MM.1S (cell line): ENCODE data around the gene LIPA.

Experiments
- EZH2 ChIP-seq: fragments of 300-600 bp; sonication (generic); optimal IDR thresholded peaks from 2 replicates; pipeline ENCODE3; 2017; ENCODE audit warnings: low read depth, mild to moderate bottlenecking, antibody characterized with exemption, low read length, mixed read lengths
- EZH2phosphoT487 ChIP-seq: fragments of 300-600 bp; sonication (generic); IDR thresholded peaks from 2 replicates; pipeline ENCODE4 v1.6.1; 2018; ENCODE audit warnings: antibody characterized with exemption, low read length
- TF ChIP-seq, protein P1 (sequence below): fragments of 300-600 bp; sonication (generic); IDR thresholded peaks from 2 replicates; pipeline ENCODE4 v1.5.1; 2016; ENCODE audit warnings: antibody characterized with exemption, low read length, mixed read lengths

GRCh38 chr10:89207801-89208551 lies 43.6 kb downstream of the LIPA start:
- TF ChIP-seq, protein P1, sequence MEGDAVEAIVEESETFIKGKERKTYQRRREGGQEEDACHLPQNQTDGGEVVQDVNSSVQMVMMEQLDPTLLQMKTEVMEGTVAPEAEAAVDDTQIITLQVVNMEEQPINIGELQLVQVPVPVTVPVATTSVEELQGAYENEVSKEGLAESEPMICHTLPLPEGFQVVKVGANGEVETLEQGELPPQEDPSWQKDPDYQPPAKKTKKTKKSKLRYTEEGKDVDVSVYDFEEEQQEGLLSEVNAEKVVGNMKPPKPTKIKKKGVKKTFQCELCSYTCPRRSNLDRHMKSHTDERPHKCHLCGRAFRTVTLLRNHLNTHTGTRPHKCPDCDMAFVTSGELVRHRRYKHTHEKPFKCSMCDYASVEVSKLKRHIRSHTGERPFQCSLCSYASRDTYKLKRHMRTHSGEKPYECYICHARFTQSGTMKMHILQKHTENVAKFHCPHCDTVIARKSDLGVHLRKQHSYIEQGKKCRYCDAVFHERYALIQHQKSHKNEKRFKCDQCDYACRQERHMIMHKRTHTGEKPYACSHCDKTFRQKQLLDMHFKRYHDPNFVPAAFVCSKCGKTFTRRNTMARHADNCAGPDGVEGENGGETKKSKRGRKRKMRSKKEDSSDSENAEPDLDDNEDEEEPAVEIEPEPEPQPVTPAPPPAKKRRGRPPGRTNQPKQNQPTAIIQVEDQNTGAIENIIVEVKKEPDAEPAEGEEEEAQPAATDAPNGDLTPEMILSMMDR: no peak
- TF ChIP-seq EZH2 (no peak), EZH2phosphoT487 (no peak)
